K562 (cell line): ENCODE data around the gene ZFPM1. TPM values are rescaled to one million over a fixed set of nuclear protein-coding genes. Genes with fewer than 3 reads are reported as not detected.
A peak's percentile ranks its signal among the peaks of the same experiment; 100 is the strongest.

Source experiments
- ATF1 ChIP-seq, 2 experiments: fragments of 450-650 bp in 1 of 2; IDR thresholded peaks; 2 replicates each; pipeline ENCODE4 v1.6.1; 2016; ENCODE audit warnings: missing compliant biosample characterization in 1 of 2, missing genetic modification characterization in 1 of 2
- BCOR ChIP-seq: fragments of 450-650 bp; IDR thresholded peaks from 2 replicates; pipeline ENCODE4 v1.6.1; 2016
- C11orf30 ChIP-seq: fragments of 450-650 bp; IDR thresholded peaks from 2 replicates; pipeline ENCODE4 v1.6.1; 2016; ENCODE audit warnings: low read depth, mild to moderate bottlenecking
- EHMT2 ChIP-seq: fragments of 450-650 bp; IDR thresholded peaks from 2 replicates; pipeline ENCODE4 v1.6.1; 2018; ENCODE audit warnings: antibody characterized with exemption
- EP300 ChIP-seq: IDR thresholded peaks from 2 replicates; pipeline ENCODE4 v1.6.1; 2012; ENCODE audit warnings: low read length, improper control_type of control experiment
- GATAD2B ChIP-seq: fragments of 450-650 bp; IDR thresholded peaks from 2 replicates; pipeline ENCODE4 v1.6.1; 2017; ENCODE audit warnings: mild to moderate bottlenecking, borderline replicate concordance
- POLR3A ChIP-seq: IDR thresholded peaks from 2 replicates; pipeline ENCODE4 v1.6.1; 2011; ENCODE audit warnings: borderline replicate concordance, mild to moderate bottlenecking, moderate library complexity; ENCODE audit not compliant: insufficient read length, insufficient read depth; ENCODE audit errors: extremely low read depth
- SIN3A ChIP-seq, 2 experiments: fragments of 150-350 bp in 1 of 2; IDR thresholded peaks; 2 replicates each; pipeline ENCODE4 v1.6.1; 2011 to 2016; ENCODE audit warnings: borderline replicate concordance in 2 of 2, low read depth in 2 of 2, low read length in 2 of 2, mild to moderate bottlenecking in 2 of 2, moderate library complexity in 2 of 2; ENCODE audit not compliant: control insufficient read depth in 1 of 2
- SMAD4 ChIP-seq: fragments of 250-450 bp; sonication (Bioruptor Pico); conservative IDR thresholded peaks from 2 replicates; pipeline ENCODE4 v1.8.0; 2021; ENCODE audit warnings: inconsistent platforms, mild to moderate bottlenecking, moderate library complexity
- SRSF3 ChIP-seq: fragments of 200-400 bp; formaldehyde crosslinking; IDR thresholded peaks from 2 replicates; pipeline ENCODE4 v1.6.1; 2016; ENCODE audit warnings: mild to moderate bottlenecking, low read length, moderate library complexity; ENCODE audit not compliant: insufficient read depth
- YBX1 ChIP-seq: fragments of 450-650 bp; IDR thresholded peaks from 2 replicates; pipeline ENCODE4 v1.7.1; 2016; ENCODE audit warnings: mild to moderate bottlenecking
- ZFPM2 ChIP-seq: fragments of 250-450 bp; sonication (Bioruptor Pico); IDR thresholded peaks from 2 replicates; pipeline ENCODE4 v1.5.1; 2022; ENCODE audit warnings: mild to moderate bottlenecking
- ZFX ChIP-seq: sonication (generic); formaldehyde crosslinking; IDR thresholded peaks from 2 replicates; pipeline ENCODE4 v1.8.0; 2022; ENCODE audit warnings: mild to moderate bottlenecking, missing genetic modification reagents, moderate library complexity
- ZNF445 ChIP-seq: fragments of 250-450 bp; sonication (Bioruptor Pico); IDR thresholded peaks from 2 replicates; pipeline ENCODE4 v1.4.0; 2020; ENCODE audit warnings: low read depth, mild to moderate bottlenecking, moderate library complexity
- ZNF584 ChIP-seq: fragments of 200-800 bp; sonication (Bioruptor generic); IDR thresholded peaks from 2 replicates; pipeline ENCODE4 v1.6.1; 2016; ENCODE audit warnings: low read depth, mild to moderate bottlenecking, missing genetic modification characterization, missing compliant biosample characterization
- polyA plus RNA-seq, 8 experiments: library from polyadenylated mRNA; depleted of rRNA in 4 of 8; stranded (reverse) in 5 of 8; unstranded in 3 of 8; fragments of >200 nt; fragmentation: Nextera tagmentation in 2 of 8; fragmentation: Illumina TruSeq in 1 of 8; extraction: Ambion mirVana in 2 of 8; extraction: Trizol in 1 of 8; gene quantifications; 2 replicates each; pipeline versions ENCODE4 v1.2.1 to v1.2.3, GENCODE V29; 2011 to 2014; ENCODE audit warnings: inconsistent platforms in 1 of 8, missing spikeins in 1 of 8
- total RNA-seq, 7 experiments: library from RNA; depleted of rRNA in 6 of 7; stranded (reverse); fragments of >200 nt in 6 of 7; fragmentation: Illumina TruSeq in 2 of 7; extraction: Trizol in 2 of 7; gene quantifications; 2 replicates each; pipeline versions ENCODE4 v1.2.1 to v1.2.3, GENCODE V29; 2011 to 2021; ENCODE audit warnings: low replicate concordance in 1 of 7
- TF ChIP-seq, protein P1 (sequence below): fragments of 450-650 bp; IDR thresholded peaks from 2 replicates; pipeline ENCODE4 v1.7.1; 2018; ENCODE audit warnings: mild to moderate bottlenecking, low read depth; ENCODE audit not compliant: partially characterized antibody
- TF ChIP-seq, protein P2 (sequence below): fragments of 250-450 bp; sonication (Bioruptor Pico); IDR thresholded peaks from 2 replicates; pipeline ENCODE4 v1.6.1; 2021; ENCODE audit warnings: mild to moderate bottlenecking
- TF ChIP-seq, protein P3 (sequence below): fragments of 450-650 bp; formaldehyde crosslinking; conservative IDR thresholded peaks from 2 replicates; pipeline ENCODE4 v1.4.0; 2022; ENCODE audit warnings: mild to moderate bottlenecking, missing genetic modification characterization
- TF ChIP-seq, protein P4 (sequence below): sonication (generic); formaldehyde crosslinking; IDR thresholded peaks from 2 replicates; pipeline ENCODE4 v1.5.0; 2020; ENCODE audit warnings: missing genetic modification reagents
- TF ChIP-seq, protein P5 (sequence below), 2 experiments: fragments of 450-650 bp; conservative IDR thresholded peaks; 2 replicates each; pipeline ENCODE4 v1.6.1; 2017; ENCODE audit warnings: mild to moderate bottlenecking in 2 of 2, moderate library complexity in 2 of 2

The ZFPM1 gene
- total and polyA plus RNA-seq, 9 of the 15 experiments (the other 6 are each of a cell fraction or from before 2014, with no cell fraction given): 0.03 to 35.9 (median 1.4) TPM

DNA sequence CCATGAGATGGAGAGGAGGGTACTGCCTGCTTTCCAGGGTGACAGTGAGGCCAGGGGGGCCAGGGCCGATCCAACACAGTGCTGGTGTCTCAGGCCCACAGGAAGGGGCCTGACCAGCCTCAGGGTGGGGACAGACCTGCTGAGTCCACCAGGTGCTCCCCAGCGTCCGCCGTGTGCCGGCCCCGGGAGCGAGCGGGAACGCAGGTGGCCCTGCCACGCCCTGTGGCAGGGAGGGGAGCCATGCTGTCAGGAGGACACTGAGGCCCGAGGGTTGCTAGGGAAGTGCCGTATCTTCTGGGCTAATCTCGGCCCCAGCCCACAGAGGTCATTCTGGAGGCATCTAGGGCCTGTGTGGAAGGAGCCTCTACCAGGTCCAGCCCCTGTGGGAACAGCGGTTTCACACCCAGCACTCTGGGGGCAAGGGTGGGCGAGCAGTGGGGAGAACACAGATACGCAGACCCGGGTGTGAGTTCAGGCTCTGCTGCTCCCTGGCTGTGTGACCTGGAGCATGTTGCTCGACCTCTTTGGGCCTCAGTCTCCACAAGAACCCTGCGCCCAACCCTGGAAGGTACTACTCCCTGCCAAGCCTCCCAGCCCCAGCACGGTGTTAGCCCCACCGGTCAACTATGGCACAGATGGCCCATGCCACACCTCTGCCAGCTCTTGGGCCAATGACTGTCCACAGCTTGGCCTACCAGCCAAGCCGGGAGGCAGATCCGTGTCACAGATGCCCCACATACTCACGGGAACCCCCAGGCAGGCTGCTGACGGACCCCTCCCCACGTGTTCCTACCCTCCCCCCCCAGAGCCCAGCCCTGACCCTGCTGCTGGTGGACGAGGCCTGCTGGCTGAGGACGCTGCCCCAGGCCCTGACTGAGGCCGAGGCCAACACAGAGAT, 73.2 kb downstream of the ZFPM1 start (continued):
- TF ChIP-seq POLR3A (no peak), GATAD2B (no peak), C11orf30 (no peak), SMAD4 (CRISPR knock-in tag) (0 out of 2 replicates have a peak, but pooled peaks have one; percentile 29), ATF1 (CRISPR knock-in tag; IDR thresholded peaks at IDR 0.05) (no peak), ATF1 (tag; IDR thresholded peaks at IDR 0.05) (no peak), SRSF3 (no peak), EP300 (0 out of 2 replicates have a peak, but pooled peaks have one; percentile 31), SIN3A (IDR thresholded peaks at IDR 0.05; ENCODE audit: borderline replicate concordance in 2 of 2, control insufficient read depth in 1 of 2, low read depth in 2 of 2, low read length in 2 of 2) (peak in 1 of 2 experiments; percentile 50; a peak in 1 of 4 replicates), YBX1 (no peak), ZFPM2 (CRISPR knock-in tag) (no peak), BCOR (peak; percentile 29; the same call in 1 of the 2 replicates), EHMT2 (no peak), ZFX (CRISPR knock-in tag) (peak; percentile 69), ZNF445 (CRISPR knock-in tag) (no peak), ZNF584 (CRISPR knock-in tag) (no peak)
- TF ChIP-seq, protein P1, sequence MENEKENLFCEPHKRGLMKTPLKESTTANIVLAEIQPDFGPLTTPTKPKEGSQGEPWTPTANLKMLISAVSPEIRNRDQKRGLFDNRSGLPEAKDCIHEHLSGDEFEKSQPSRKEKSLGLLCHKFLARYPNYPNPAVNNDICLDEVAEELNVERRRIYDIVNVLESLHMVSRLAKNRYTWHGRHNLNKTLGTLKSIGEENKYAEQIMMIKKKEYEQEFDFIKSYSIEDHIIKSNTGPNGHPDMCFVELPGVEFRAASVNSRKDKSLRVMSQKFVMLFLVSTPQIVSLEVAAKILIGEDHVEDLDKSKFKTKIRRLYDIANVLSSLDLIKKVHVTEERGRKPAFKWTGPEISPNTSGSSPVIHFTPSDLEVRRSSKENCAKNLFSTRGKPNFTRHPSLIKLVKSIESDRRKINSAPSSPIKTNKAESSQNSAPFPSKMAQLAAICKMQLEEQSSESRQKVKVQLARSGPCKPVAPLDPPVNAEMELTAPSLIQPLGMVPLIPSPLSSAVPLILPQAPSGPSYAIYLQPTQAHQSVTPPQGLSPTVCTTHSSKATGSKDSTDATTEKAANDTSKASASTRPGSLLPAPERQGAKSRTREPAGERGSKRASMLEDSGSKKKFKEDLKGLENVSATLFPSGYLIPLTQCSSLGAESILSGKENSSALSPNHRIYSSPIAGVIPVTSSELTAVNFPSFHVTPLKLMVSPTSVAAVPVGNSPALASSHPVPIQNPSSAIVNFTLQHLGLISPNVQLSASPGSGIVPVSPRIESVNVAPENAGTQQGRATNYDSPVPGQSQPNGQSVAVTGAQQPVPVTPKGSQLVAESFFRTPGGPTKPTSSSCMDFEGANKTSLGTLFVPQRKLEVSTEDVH: no peak
- TF ChIP-seq, protein P2, sequence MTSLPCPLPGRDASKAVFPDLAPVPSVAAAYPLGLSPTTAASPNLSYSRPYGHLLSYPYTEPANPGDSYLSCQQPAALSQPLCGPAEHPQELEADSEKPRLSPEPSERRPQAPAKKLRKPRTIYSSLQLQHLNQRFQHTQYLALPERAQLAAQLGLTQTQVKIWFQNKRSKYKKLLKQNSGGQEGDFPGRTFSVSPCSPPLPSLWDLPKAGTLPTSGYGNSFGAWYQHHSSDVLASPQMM: no peak
- TF ChIP-seq, protein P3, sequence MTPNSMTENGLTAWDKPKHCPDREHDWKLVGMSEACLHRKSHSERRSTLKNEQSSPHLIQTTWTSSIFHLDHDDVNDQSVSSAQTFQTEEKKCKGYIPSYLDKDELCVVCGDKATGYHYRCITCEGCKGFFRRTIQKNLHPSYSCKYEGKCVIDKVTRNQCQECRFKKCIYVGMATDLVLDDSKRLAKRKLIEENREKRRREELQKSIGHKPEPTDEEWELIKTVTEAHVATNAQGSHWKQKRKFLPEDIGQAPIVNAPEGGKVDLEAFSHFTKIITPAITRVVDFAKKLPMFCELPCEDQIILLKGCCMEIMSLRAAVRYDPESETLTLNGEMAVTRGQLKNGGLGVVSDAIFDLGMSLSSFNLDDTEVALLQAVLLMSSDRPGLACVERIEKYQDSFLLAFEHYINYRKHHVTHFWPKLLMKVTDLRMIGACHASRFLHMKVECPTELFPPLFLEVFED (CRISPR knock-in tag): no peak
- TF ChIP-seq, protein P4, sequence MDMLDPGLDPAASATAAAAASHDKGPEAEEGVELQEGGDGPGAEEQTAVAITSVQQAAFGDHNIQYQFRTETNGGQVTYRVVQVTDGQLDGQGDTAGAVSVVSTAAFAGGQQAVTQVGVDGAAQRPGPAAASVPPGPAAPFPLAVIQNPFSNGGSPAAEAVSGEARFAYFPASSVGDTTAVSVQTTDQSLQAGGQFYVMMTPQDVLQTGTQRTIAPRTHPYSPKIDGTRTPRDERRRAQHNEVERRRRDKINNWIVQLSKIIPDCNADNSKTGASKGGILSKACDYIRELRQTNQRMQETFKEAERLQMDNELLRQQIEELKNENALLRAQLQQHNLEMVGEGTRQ (CRISPR knock-in tag): no peak
- TF ChIP-seq, protein P5, sequence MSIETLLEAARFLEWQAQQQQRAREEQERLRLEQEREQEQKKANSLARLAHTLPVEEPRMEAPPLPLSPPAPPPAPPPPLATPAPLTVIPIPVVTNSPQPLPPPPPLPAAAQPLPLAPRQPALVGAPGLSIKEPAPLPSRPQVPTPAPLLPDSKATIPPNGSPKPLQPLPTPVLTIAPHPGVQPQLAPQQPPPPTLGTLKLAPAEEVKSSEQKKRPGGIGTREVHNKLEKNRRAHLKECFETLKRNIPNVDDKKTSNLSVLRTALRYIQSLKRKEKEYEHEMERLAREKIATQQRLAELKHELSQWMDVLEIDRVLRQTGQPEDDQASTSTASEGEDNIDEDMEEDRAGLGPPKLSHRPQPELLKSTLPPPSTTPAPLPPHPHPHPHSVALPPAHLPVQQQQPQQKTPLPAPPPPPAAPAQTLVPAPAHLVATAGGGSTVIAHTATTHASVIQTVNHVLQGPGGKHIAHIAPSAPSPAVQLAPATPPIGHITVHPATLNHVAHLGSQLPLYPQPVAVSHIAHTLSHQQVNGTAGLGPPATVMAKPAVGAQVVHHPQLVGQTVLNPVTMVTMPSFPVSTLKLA (conservative IDR thresholded peaks at IDR 0.05): peak in 1 of 2 experiments; percentile 40; a peak in 1 of 4 replicates
